Heart left ventricle (tissue), 16 donors: ENCODE measurements around the gene MX2. TPM values are rescaled to one million over a fixed set of nuclear protein-coding genes. Genes with fewer than 3 reads are reported as not detected.
"Not testable (repeated sequence)": the region's sequence is repeated elsewhere in the genome, so short reads cannot be mapped to it uniquely, and the experiment has no call there.

Source experiments
- ATAC-seq, 4 donors: fragments of 200-7000 bp; cut with Tn5 transposase; one replicate each; pipeline ENCODE4 v1.9.1; 2020 to 2022; ENCODE audit warnings: moderate library complexity in 4 of 4, mild to moderate bottlenecking in 3 of 4, moderate number of reproducible peaks in 1 of 4
- DNase-seq, 5 donors: peaks; one replicate each; pipeline ENCODE4 v3.0.0-alpha.2; 2020
- H3K27ac ChIP-seq, 12 donors: fragments of 200-600 bp; sonication (generic) in 4 of 12; one replicate each; pipeline versions ENCODE4 v1.5.0 to v1.8.0; 2016 to 2022; ENCODE audit warnings: mild to moderate bottlenecking in 2 of 12
- H3K27me3 ChIP-seq, 9 donors: fragments of 200-600 bp; sonication (generic) in 2 of 9; one replicate each; pipeline versions ENCODE4 v1.5.1 to v1.8.0; 2016 to 2022; ENCODE audit warnings: mild to moderate bottlenecking in 3 of 9
- H3K36me3 ChIP-seq, 9 donors: fragments of 200-600 bp; sonication (generic) in 2 of 9; one replicate each; pipeline versions ENCODE4 v1.5.0 to v1.8.0; 2018 to 2022; ENCODE audit warnings: mild to moderate bottlenecking in 2 of 9
- H3K4me1 ChIP-seq, 12 donors: fragments of 200-600 bp; sonication (generic) in 4 of 12; one replicate each; pipeline versions ENCODE4 v1.5.0 to v1.8.0; 2016 to 2022; ENCODE audit warnings: mild to moderate bottlenecking in 3 of 12
- H3K4me3 ChIP-seq, 12 donors: fragments of 200-600 bp; sonication (generic) in 4 of 12; one replicate each; pipeline versions ENCODE4 v1.5.0 to v1.8.0; 2017 to 2022; ENCODE audit warnings: mild to moderate bottlenecking in 9 of 12, moderate library complexity in 4 of 12
- H3K9me3 ChIP-seq, 12 donors: fragments of 200-600 bp; sonication (generic) in 4 of 12; one replicate each; pipeline versions ENCODE4 v1.5.0 to v1.8.0; 2016 to 2022; ENCODE audit warnings: mild to moderate bottlenecking in 1 of 12
- CTCF ChIP-seq, 12 donors: fragments of 200-600 bp; sonication (generic) in 4 of 12; IDR thresholded peaks; one replicate each; pipeline versions ENCODE4 v1.5.0 to v1.8.0; 2018 to 2022; ENCODE audit warnings: antibody characterized with exemption in 12 of 12, mild to moderate bottlenecking in 5 of 12
- POLR2A ChIP-seq, 2 donors: fragments of 450-650 bp; IDR thresholded peaks; one replicate each; pipeline ENCODE4 v1.6.1; 2017; ENCODE audit warnings: antibody characterized with exemption in 2 of 2, mild to moderate bottlenecking in 2 of 2, moderate library complexity in 2 of 2
- whole genome bisulfite sequencing, 4 donors: extraction: QIAGEN DNeasy Blood & Tissue Kit in 2 of 4; methylation state at CpG; one replicate each; pipeline versions ENCODE4 v1.1.5 to v1.1.7; 2013 to 2018; 5-methylcytosine and 5-hydroxymethylcytosine counted together
- intact Hi-C, 10 donors: fragments of 100-400 bp; cut with DNase I; formaldehyde crosslinking; loops; one replicate each; pipeline versions ENCODE4 v1.11.1 to v1.14.2; 2022
- polyA plus RNA-seq, 2 donors: library from polyadenylated mRNA; stranded (reverse); fragments of 200-250 nt; gene quantifications; one replicate each; pipeline ENCODE4 v1.2.3, GENCODE V29; 2013
- total RNA-seq, 9 donors: library from RNA; depleted of rRNA in 2 of 9; stranded (reverse); fragments of >200 nt in 2 of 9; fragmentation: NEBNext Ultra II Directional in 3 of 9; extraction: Animal tissue kit (Norgen Biotek cat#: 25700) in 3 of 9; gene quantifications; one replicate each; pipeline versions ENCODE4 v1.1.0 to v1.2.4, GENCODE V29; 2016 to 2023
- donor health status: ischemic (EF 13 %, LVEDD 7.1; RV severe dilation, severe dysfunction).
- donor health status: healthy with polysubstance abuse.
- donor health status: DM: no; HTN: yes; CAD: no.
- donor health status: DM: no; HTN: no; CAD: no.
- donor health status: ischemic (EF 25% LVEDD 6.9; RV normal size, moderate dysfunction).
- donor health status: ischemic (EF 25% LVEDD 5.7; RV mildly dilated, moderate dysfunction).
- donor health status: healthy.
- donor health status: DM: yes; HTN: yes; CAD: no.
- donor health status: ischemic (EF 35%, LVEDD 5.7; RV mildly dilated, moderate dysfunction).
- donor health status: nonischemic (EF 11% LVEDD 7.7; RV severe dilation, severe dysfunction).
- donor health status: DM: yes; HTN: yes; CAD: no.
- donor health status: PGD.
- donor health status: ischemic (EF 29% LVEDD 5.4; RV normal size, mild dysfunction).
- donor health status: nonischemic (EF 23%, LVEDD 6.1; RV moderate dilation, normal function).

Gene MX2
- total and polyA plus RNA-seq, 11 donors: 3.2 to 23.3 (median 5.7) TPM

DNA sequence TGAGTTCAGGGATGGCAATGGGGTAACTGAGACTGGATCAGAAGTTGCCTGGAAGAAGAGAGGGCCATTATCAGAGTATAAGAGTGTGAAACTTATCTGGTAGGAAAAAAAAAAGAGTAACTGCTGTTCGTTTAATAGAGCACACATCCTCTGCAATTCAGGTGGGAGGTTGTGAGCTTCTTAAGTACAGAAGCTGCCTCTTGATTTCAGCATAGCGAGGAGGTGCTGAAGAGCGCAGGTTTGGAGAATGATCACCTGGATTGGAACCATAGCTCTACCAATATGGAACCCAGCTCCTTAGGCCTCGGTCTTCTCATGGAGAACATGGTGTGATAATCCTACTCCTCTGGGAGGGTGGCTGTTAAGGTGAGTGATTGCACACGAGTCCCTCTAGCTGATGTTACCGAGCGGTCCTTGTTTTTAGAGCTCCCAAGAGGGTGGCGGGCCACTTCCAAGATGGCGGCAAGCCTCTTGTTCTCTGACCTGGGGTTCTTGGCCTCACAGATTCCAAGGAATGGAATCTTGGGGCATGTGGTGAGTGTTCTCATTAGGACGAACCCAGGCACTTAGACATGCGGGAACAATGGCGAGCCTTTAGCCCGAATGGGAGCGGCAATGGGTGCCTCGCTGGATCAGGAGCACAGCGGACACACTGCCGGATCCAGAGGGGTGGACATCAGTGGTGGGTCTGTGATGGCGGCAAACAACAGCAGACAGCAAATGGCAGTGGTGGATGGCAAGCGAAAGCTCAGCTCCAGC lies 60.9 kb downstream of the MX2 start:
- peaks cover 0 to 2% (median 0%) of the 10 kb centered on the region in 12 donors for H3K9me3 ChIP-seq
- H3K27ac ChIP-seq: peak overlapping the region in 3 of 12 donors; percentile 14 to 93 (median 22)
- no peak for DNase-seq
- H3K27me3 ChIP-seq: peaks cover 0 to 9% (median 0%) of the 10 kb centered on the region in 9 donors
- intact Hi-C loops: loop anchor here in 3 of 10 donors (5.0 kb wide), 3 partner anchors 50 to 60 kb away; partner anchors contain the start of gene MX2 (in 1 of the 3)
- H3K4me1 ChIP-seq: peaks cover 0 to 53% (median 16%) of the 10 kb centered on the region in 12 donors
- H3K36me3 ChIP-seq: peaks cover 0 to 3% (median 0%) of the 10 kb centered on the region in 9 donors
- no peak overlapping the region for H3K4me3 ChIP-seq
- no peak for ATAC-seq
- TF ChIP-seq CTCF (IDR thresholded peaks at IDR 0.05) (no peak), POLR2A (IDR thresholded peaks at IDR 0.05) (no peak)
- WGBS, 4 donors: 90 to 97% (median 94%) methylated on average over 14 to 19 of the region's 19 CpGs

DNA sequence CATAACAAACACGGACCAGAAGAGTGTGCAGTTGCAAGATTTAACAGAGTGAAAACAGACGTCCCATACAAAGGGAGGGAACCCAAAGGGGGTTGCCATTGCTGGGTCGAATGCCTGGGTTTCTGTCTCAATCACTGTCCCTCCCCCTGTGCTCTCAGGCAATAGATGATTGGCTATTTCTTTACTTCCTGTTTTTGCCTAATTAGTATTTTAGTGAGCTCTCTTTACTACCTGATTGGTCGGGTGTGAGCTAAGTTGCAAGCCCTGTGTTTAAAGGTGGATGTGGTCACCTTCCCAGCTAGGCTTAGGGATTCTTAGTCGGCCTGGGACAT lies 61.4 kb downstream of the MX2 start:
- H3K27me3 ChIP-seq, H3K27ac ChIP-seq, H3K9me3 ChIP-seq, H3K4me3 ChIP-seq, ATAC-seq, DNase-seq, H3K36me3 ChIP-seq: not testable (repeated sequence)
- H3K4me1 ChIP-seq: peaks cover 0 to 52% (median 18%) of the 10 kb centered on the region in 12 donors
- WGBS, 4 donors: 83 to 92% (median 88%) methylated on average over 5 of the region's 5 CpGs
- intact Hi-C loops: loop anchor here in 3 of 10 donors (5.0 kb wide), 3 partner anchors 51 to 61 kb away; partner anchors contain the start of gene MX2 (in 1 of the 3)

- WGBS, 4 donors: 37 to 60% (median 51%) methylated on average over 7 of the region's 7 CpGs
- Histone ChIP-seq H3K4me1 (peaks cover 0 to 63% (median 16%) of the 10 kb centered on the region in 12 donors), H3K27me3 (peaks cover 0 to 9% (median 0%) of the 10 kb centered on the region in 9 donors), H3K27ac (peak overlapping the region; percentile 70 to 93 (median 85)), H3K9me3 (no peaks in the 10 kb centered on the region), H3K4me3 (peak overlapping the region; percentile 27 to 93 (median 80)), H3K36me3 (peaks cover 0 to 32% (median 19%) of the 10 kb centered on the region in 9 donors)
- intact Hi-C loops: loop anchor here in 1 of 10 donors (5.0 kb wide), 1 partner anchor 63 kb away; the partner anchor contains the start of gene MX2
- ATAC-seq (peak in 2 of 4 donors; percentile 4 to 10), DNase-seq (no peak)
- TF ChIP-seq CTCF (IDR thresholded peaks at IDR 0.05) (no peak), POLR2A (IDR thresholded peaks at IDR 0.05) (no peak)
Observed at GRCh38 chr21:41425588-41425953, 63.7 kb downstream of the MX2 start.

DNA sequence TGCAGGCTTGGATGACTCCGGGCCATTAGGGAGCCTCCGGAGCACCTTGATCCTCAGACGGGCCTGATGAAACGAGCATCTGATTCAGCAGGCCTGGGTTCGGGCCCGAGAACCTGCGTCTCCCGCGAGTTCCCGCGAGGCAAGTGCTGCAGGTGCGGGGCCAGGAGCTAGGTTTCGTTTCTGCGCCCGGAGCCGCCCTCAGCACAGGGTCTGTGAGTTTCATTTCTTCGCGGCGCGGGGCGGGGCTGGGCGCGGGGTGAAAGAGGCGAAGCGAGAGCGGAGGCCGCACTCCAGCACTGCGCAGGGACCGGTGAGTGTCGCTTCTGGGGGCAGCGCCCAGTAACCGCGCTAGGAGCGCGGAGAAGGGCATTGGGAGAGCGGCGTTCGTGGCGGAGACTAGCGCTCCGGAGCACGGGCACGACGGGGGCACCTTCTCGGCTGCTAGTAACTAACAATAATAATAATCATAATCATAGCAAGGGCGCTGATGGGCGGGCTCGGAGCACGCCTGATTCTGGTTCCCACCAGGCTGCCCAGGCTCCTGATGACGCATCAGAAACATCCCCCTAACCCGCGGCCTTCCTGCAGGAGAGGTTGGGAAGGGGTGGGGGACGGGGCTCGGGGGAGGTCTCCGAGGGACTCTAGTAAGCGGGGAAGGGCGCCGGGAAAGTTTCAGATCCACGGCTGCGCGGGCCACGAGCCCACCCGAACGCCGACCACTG lies 64.3 kb downstream of the MX2 start, which contains the start of gene MX1:
Gene MX1 (plus strand): TSS at position 286 of the 722 bp plus-strand sequence. CDS start 5,832 bp downstream, outside the sequence.
- H3K4me1 ChIP-seq: peaks cover 0 to 58% (median 15%) of the 10 kb centered on the region in 12 donors
- peaks cover 0 to 9% (median 0%) of the 10 kb centered on the region in 9 donors for H3K27me3 ChIP-seq
- intact Hi-C loops: loop anchor here in 1 of 10 donors (5.0 kb wide), 1 partner anchor 64 kb away; the partner anchor contains the start of gene MX2
- peak within 1 kb of the TSS; percentile 27 to 93 (median 80) for H3K4me3 ChIP-seq
- H3K27ac ChIP-seq: peak within 1 kb of the TSS; percentile 70 to 93 (median 85)
- TF ChIP-seq CTCF (IDR thresholded peaks at IDR 0.05) (no peak), POLR2A (IDR thresholded peaks at IDR 0.05) (peak in 1 of 2 donors; percentile 44)
- H3K9me3 ChIP-seq: no peaks in the 10 kb centered on the region
- H3K36me3 ChIP-seq: peaks cover 0 to 37% (median 22%) of the 10 kb centered on the region in 9 donors
- WGBS, 4 donors: 0 to 3% (median 2%) methylated on average over 44 to 65 of the region's 65 CpGs
- DNase-seq (peak; percentile 81 to 89 (median 87)), ATAC-seq (peak; percentile 88 to 96 (median 91))
